Endothelial cell of umbilical vein (primary cell): ENCODE data around the gene PDE1A. TPM values are rescaled to one million over a fixed set of nuclear protein-coding genes. Genes with fewer than 3 reads are reported as not detected.
A peak's percentile ranks its signal among the peaks of the same experiment; 100 is the strongest.

Experiments used
- BruUV-seq: library from RNA; stranded (reverse); fragments of 400-500 nt; replicated peaks from 2 replicates; lab custom pipeline; 2021; lab: Mats Ljungman, UMichigan
- CTCF ChIA-PET: fragments of 300-600, 350-600 bp; sonication (Branson Sonifier 250); formaldehyde crosslinking; loops from one replicate; lab custom pipeline; 2021; ENCODE audit warnings: antibody characterized with exemption, inconsistent platforms; lab: Charles Lee
- POLR2A ChIA-PET: fragments of 300-600, 350-600 bp; sonication (Branson Sonifier 250); formaldehyde crosslinking; loops from one replicate; lab custom pipeline; 2021; ENCODE audit warnings: antibody characterized with exemption, inconsistent platforms; lab: Charles Lee
- DNase-seq: peaks from one replicate; pipeline ENCODE4 v3.0.0-alpha.2; 2011; ENCODE audit warnings: low read depth, low spot score
- FAIRE-seq: peaks from 2 replicates; lab custom pipeline; 2011; peaks lifted over from hg19 to GRCh38; lab: Jason Lieb, UNC
- H2AFZ ChIP-seq: 2 replicates; pipeline ENCODE4 v1.6.0; 2012; ENCODE audit warnings: low read depth, low read length, control low read depth, inconsistent platforms
- H3K27ac ChIP-seq: 2 replicates; pipeline ENCODE4 v1.5.1; 2011; ENCODE audit warnings: low read depth, mild to moderate bottlenecking, control low read depth, low read length, moderate library complexity; ENCODE audit not compliant: insufficient read depth
- H3K27me3 ChIP-seq, 2 experiments: 2 replicates each; pipeline versions ENCODE4 v1.6.0 to v1.6.1; 2011; ENCODE audit warnings: low read length in 2 of 2, mixed read lengths in 1 of 2; ENCODE audit not compliant: control insufficient read depth in 2 of 2, insufficient read depth in 2 of 2
- H3K36me3 ChIP-seq, 2 experiments: 2 replicates in 1 of 2; 3 replicates in 1 of 2; pipeline ENCODE4 v1.5.1; 2011; ENCODE audit warnings: low read length in 2 of 2, mild to moderate bottlenecking in 1 of 2, moderate library complexity in 1 of 2; ENCODE audit not compliant: control insufficient read depth in 2 of 2, insufficient read depth in 2 of 2; ENCODE audit errors: extremely low read depth in 1 of 2
- H3K4me1 ChIP-seq: 3 replicates; pipeline ENCODE4 v1.5.1; 2011; ENCODE audit warnings: mild to moderate bottlenecking, low read length; ENCODE audit not compliant: control insufficient read depth, insufficient read depth; ENCODE audit errors: extremely low read depth
- H3K4me2 ChIP-seq: 2 replicates; pipeline ENCODE4 v1.6.1; 2011; ENCODE audit warnings: low read length, control low read depth, mixed read lengths; ENCODE audit not compliant: insufficient read depth
- H3K4me3 ChIP-seq, 3 experiments: fragments of 200-600 bp in 1 of 3; sonication (generic), shearing (Covaris generic) in 1 of 3; replicated peaks in 1 of 3; 2 replicates each; pipeline ENCODE4 v1.5.1; 2011 to 2016; ENCODE audit warnings: control low read depth in 3 of 3, low read length in 3 of 3, mild to moderate bottlenecking in 2 of 3, inconsistent platforms in 1 of 3, low read depth in 1 of 3, moderate library complexity in 1 of 3; ENCODE audit not compliant: insufficient read depth in 1 of 3
- H3K79me2 ChIP-seq: 2 replicates; pipeline ENCODE4 v1.6.0; 2012; ENCODE audit warnings: low read length, inconsistent platforms; ENCODE audit not compliant: control insufficient read depth, insufficient read depth
- H3K9ac ChIP-seq: replicated peaks from 2 replicates; pipeline ENCODE3; 2011; ENCODE audit warnings: low read length, control low read depth; ENCODE audit not compliant: insufficient read depth; ENCODE audit errors: extremely low read depth
- H3K9me1 ChIP-seq: replicated peaks from 3 replicates; pipeline ENCODE4 v1.6.0; 2011; ENCODE audit warnings: mild to moderate bottlenecking, low read length; ENCODE audit not compliant: control insufficient read depth, insufficient read depth; ENCODE audit errors: extremely low read depth
- H3K9me3 ChIP-seq: replicated peaks from 2 replicates; pipeline ENCODE4 v1.5.1; 2012; ENCODE audit warnings: low read length, inconsistent platforms; ENCODE audit not compliant: control insufficient read depth, insufficient read depth
- H4K20me1 ChIP-seq: replicated peaks from 2 replicates; pipeline ENCODE3; 2011; ENCODE audit warnings: mild to moderate bottlenecking, low read length; ENCODE audit not compliant: control insufficient read depth, insufficient read depth; ENCODE audit errors: extremely low read depth
- CTCF ChIP-seq, 2 donors: IDR thresholded peaks; 1 replicate in 1 of 2; 2 replicates in 1 of 2; pipeline ENCODE4 v1.5.1; 2011; ENCODE audit warnings: low read length in 2 of 2, mild to moderate bottlenecking in 2 of 2, moderate library complexity in 2 of 2, control low read depth in 1 of 2, inconsistent platforms in 1 of 2, low read depth in 1 of 2; ENCODE audit not compliant: insufficient read depth in 1 of 2; ENCODE audit errors: extremely low read depth in 1 of 2
- EZH2 ChIP-seq: IDR thresholded peaks from 2 replicates; pipeline ENCODE4 v1.6.1; 2012; ENCODE audit warnings: borderline replicate concordance, low read depth, mild to moderate bottlenecking, moderate library complexity, low read length, inconsistent platforms; ENCODE audit not compliant: severe bottlenecking
- FOS ChIP-seq: IDR thresholded peaks from 2 replicates; pipeline ENCODE4 v1.6.1; 2011; ENCODE audit warnings: mild to moderate bottlenecking, low read length, moderate library complexity, borderline replicate concordance; ENCODE audit not compliant: insufficient read depth
- GATA2 ChIP-seq: IDR thresholded peaks from 2 replicates; pipeline ENCODE4 v1.7.0; 2011; ENCODE audit warnings: low read depth, mild to moderate bottlenecking, moderate library complexity, mixed read lengths, low read length; ENCODE audit not compliant: insufficient read length, insufficient read depth
- JUN ChIP-seq: IDR thresholded peaks from 2 replicates; pipeline ENCODE4 v1.6.1; 2011; ENCODE audit warnings: borderline replicate concordance, low read depth; ENCODE audit not compliant: insufficient read length, insufficient read depth
- MAX ChIP-seq: IDR thresholded peaks from 2 replicates; pipeline ENCODE4 v1.6.1; 2011; ENCODE audit not compliant: insufficient read depth, insufficient read length
- MYC ChIP-seq: IDR thresholded peaks from one replicate; pipeline ENCODE4 v1.6.1; 2011; ENCODE audit warnings: mild to moderate bottlenecking, low read depth, low read length
- POLR2A ChIP-seq: IDR thresholded peaks from 2 replicates; pipeline ENCODE4 v1.6.1; 2012; ENCODE audit warnings: low read depth, mild to moderate bottlenecking, control low read depth, low read length
- POLR2AphosphoS5 ChIP-seq: IDR thresholded peaks from 2 replicates; pipeline ENCODE4 v1.6.1; 2012; ENCODE audit warnings: low read depth, mild to moderate bottlenecking, control low read depth, low read length, moderate library complexity; ENCODE audit not compliant: insufficient read depth
- dilution Hi-C: fragments of 300-500 bp; cut with MboI; formaldehyde crosslinking; loops from one replicate; pipeline ENCODE4 v1.15.0; 2019; ENCODE audit warnings: low sequenced_read_pairs; ENCODE audit not compliant: extremely low pct_ligation_motif_present
- intact Hi-C: fragments of 100-400 bp; cut with micrococcal nuclease; formaldehyde crosslinking; loops from one replicate; pipeline ENCODE4 v1.10.0; 2022
- polyA plus RNA-seq, 4 experiments: library from polyadenylated mRNA; depleted of rRNA in 3 of 4; stranded (reverse) in 3 of 4; unstranded in 1 of 4; fragments of >200 nt; gene quantifications; 2 replicates each; pipeline versions ENCODE4 v1.2.1 to v1.2.3, GENCODE V29; 2011 to 2012; ENCODE audit warnings: missing spikeins in 1 of 4
- total RNA-seq: library from RNA; stranded (reverse); gene quantifications from 2 replicates; pipeline ENCODE4 v1.2.3, GENCODE V29; 2021

PDE1A gene
- total and polyA plus RNA-seq, 2 donors (not counting 3 experiments of a cell fraction or from before 2014, with no cell fraction given), result 0.43 to 0.49 TPM

- FAIRE-seq (no peak), DNase-seq (peak; percentile 29)
- no peak overlapping the region for H3K27ac ChIP-seq
- ChIA-PET POLR2A (no interaction called here), CTCF (interaction anchor here (1.0 to 1.7 kb wide), 4 partner anchors 15 to 482 kb away, joined by 3 to 7 read pairs (median 4); no protein-coding TSS in a partner anchor)
- H3K9me1 ChIP-seq, result no peaks in the 10 kb centered on the region
- BruUV-seq, result no TSS peak
- no peak overlapping the region for H3K9ac ChIP-seq
- H2AFZ ChIP-seq, result no peak overlapping the region
- no peak overlapping the region for H3K4me3 ChIP-seq
- TF ChIP-seq FOS (no peak), EZH2 (no peak), JUN (no peak), POLR2AphosphoS5 (no peak), CTCF (IDR thresholded peaks at IDR 0.05; ENCODE audit: extremely low read depth in 1 of 2, insufficient read depth in 1 of 2, low read depth in 1 of 2, low read length in 2 of 2) (no peak), GATA2 (no peak), MAX (no peak), MYC (no peak), POLR2A (no peak)
- no peaks in the 10 kb centered on the region for H3K4me1 ChIP-seq
- H3K27me3 ChIP-seq, result no peaks in the 10 kb centered on the region
- no peaks in the 10 kb centered on the region for H4K20me1 ChIP-seq
- dilution Hi-C loops (no loop called here), intact Hi-C loops (no loop called here)
- H3K79me2 ChIP-seq, result no peaks in the 10 kb centered on the region
- H3K4me2 ChIP-seq, result no peak overlapping the region
- no peaks in the 10 kb centered on the region for H3K36me3 ChIP-seq
- H3K9me3 ChIP-seq, result no peaks in the 10 kb centered on the region
Measured at GRCh38 chr2:182166841-182167240, 260.0 kb downstream of the PDE1A start.
